PFSK-1 (cell line): Measurements from ENCODE around the gene VPS16.

Experiments used
- FOXP2 ChIP-seq: optimal IDR thresholded peaks from 2 replicates; pipeline ENCODE3; 2011; ENCODE audit warnings: borderline replicate concordance, control low read depth, inconsistent platforms; ENCODE audit not compliant: insufficient read depth; ENCODE audit errors: extremely low read length, extremely low read depth
- POLR2AphosphoS5 ChIP-seq: IDR thresholded peaks from 2 replicates; pipeline ENCODE4 v1.6.1; 2012; ENCODE audit warnings: low read depth, mild to moderate bottlenecking, control low read depth, low read length, moderate library complexity
- SIN3A ChIP-seq: IDR thresholded peaks from 2 replicates; pipeline ENCODE4 v1.6.1; 2012; ENCODE audit warnings: mild to moderate bottlenecking, low read length, moderate library complexity, borderline replicate concordance; ENCODE audit not compliant: insufficient read depth
- TAF1 ChIP-seq: IDR thresholded peaks from 2 replicates; pipeline ENCODE4 v1.6.1; 2012; ENCODE audit warnings: low read length, control low read depth, borderline replicate concordance; ENCODE audit not compliant: insufficient read depth
- TF ChIP-seq, protein P1 (sequence below), 2 experiments: IDR thresholded peaks; 2 replicates each; pipeline versions ENCODE4 v1.6.1 to v1.8.0; 2011 to 2012; ENCODE audit warnings: low read depth in 2 of 2, low read length in 2 of 2, control low read depth in 1 of 2, inconsistent platforms in 1 of 2, mild to moderate bottlenecking in 1 of 2, moderate library complexity in 1 of 2; ENCODE audit not compliant: insufficient read depth in 1 of 2

VPS16 gene

GRCh38 chr20:2820084-2820895, 20.3 kb upstream of the VPS16 start:
- TF ChIP-seq FOXP2, result no peak
- no peak for TF ChIP-seq POLR2AphosphoS5
- no peak for TF ChIP-seq TAF1
- TF ChIP-seq, protein P1, sequence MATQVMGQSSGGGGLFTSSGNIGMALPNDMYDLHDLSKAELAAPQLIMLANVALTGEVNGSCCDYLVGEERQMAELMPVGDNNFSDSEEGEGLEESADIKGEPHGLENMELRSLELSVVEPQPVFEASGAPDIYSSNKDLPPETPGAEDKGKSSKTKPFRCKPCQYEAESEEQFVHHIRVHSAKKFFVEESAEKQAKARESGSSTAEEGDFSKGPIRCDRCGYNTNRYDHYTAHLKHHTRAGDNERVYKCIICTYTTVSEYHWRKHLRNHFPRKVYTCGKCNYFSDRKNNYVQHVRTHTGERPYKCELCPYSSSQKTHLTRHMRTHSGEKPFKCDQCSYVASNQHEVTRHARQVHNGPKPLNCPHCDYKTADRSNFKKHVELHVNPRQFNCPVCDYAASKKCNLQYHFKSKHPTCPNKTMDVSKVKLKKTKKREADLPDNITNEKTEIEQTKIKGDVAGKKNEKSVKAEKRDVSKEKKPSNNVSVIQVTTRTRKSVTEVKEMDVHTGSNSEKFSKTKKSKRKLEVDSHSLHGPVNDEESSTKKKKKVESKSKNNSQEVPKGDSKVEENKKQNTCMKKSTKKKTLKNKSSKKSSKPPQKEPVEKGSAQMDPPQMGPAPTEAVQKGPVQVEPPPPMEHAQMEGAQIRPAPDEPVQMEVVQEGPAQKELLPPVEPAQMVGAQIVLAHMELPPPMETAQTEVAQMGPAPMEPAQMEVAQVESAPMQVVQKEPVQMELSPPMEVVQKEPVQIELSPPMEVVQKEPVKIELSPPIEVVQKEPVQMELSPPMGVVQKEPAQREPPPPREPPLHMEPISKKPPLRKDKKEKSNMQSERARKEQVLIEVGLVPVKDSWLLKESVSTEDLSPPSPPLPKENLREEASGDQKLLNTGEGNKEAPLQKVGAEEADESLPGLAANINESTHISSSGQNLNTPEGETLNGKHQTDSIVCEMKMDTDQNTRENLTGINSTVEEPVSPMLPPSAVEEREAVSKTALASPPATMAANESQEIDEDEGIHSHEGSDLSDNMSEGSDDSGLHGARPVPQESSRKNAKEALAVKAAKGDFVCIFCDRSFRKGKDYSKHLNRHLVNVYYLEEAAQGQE (IDR thresholded peaks at IDR 0.05; ENCODE audit: insufficient read depth in 1 of 2, low read depth in 2 of 2, low read length in 2 of 2), result no peak
- no peak for TF ChIP-seq SIN3A

DNA sequence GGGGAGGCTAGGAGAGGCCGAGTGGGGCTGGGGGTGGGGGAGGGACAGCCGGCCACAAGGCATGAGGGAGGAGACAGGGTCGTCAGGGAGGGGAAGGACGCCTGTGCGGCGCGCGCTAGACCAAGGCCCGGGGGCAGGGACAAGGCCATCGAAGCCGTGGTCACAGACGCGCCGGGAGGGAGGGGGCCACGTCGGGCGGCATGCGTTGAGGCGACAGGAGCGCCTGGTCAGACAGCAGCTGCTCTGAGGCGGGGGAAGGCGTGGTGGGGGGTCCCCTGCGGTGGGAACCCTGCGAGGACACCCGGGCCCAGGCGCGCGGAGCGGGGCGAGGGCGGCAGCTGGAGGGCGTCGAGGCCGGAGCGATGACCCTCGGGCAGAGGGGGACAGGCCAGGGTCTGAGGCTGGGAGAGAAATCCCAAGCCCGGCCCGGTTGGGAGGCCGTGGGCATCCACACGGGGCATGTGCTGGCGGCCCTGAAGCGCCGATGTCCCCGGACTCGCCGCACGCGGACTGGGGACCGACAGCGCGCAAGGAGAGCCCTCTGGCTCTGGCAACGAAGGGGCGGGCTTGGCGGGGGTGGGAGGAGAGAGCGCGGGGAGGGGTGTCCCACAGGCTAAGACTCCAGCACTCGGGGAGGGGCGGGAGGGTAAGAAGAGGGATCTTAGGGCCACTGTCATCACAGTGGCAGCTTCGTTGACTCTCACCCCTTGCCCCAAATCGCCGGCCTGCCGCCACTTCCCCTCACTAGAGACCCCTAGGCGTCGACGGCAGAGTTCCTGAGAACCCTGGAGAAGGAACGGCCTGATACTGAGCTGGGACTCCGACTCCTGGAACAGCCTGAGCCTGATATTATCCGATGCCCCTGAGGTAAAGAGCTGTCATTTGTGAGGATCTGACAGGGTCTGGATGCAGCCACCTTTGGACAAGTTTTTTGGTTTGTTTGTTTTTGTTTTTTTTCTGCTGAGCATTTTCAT, 19.4 kb upstream of the VPS16 start:
- TF ChIP-seq POLR2AphosphoS5 (no peak), SIN3A (no peak), TAF1 (no peak), FOXP2 (no peak)
- TF ChIP-seq, protein P1 (IDR thresholded peaks at IDR 0.05; ENCODE audit: insufficient read depth in 1 of 2, low read depth in 2 of 2, low read length in 2 of 2), result no peak

GRCh38 chr20:2822073-2822472, 18.5 kb upstream of the VPS16 start:
- TF ChIP-seq TAF1 (no peak), SIN3A (no peak), FOXP2 (no peak), POLR2AphosphoS5 (no peak)
- TF ChIP-seq, protein P1 (IDR thresholded peaks at IDR 0.05; ENCODE audit: insufficient read depth in 1 of 2, low read depth in 2 of 2, low read length in 2 of 2), result no peak

- no peak for TF ChIP-seq TAF1
- TF ChIP-seq, protein P1 (IDR thresholded peaks at IDR 0.05; ENCODE audit: insufficient read depth in 1 of 2, low read depth in 2 of 2, low read length in 2 of 2), result no peak
- no peak for TF ChIP-seq FOXP2
- TF ChIP-seq SIN3A, result no peak
- TF ChIP-seq POLR2AphosphoS5, result no peak
These were observed 14.8 kb upstream of the VPS16 start for GRCh38 chr20:2825761-2826160.
